Stimulated activated naive CD4-positive, alpha-beta T cell (primary cell): ENCODE data around the gene SIPA1L3.
A peak's percentile ranks its signal among the peaks of the same experiment; 100 is the strongest.

Experiments
- DNase-seq, 6 experiments: peaks; one replicate each; lab custom pipeline; 2025; lab: John Stamatoyannopoulos, UW

The SIPA1L3 gene

GRCh38 chr19:37977391-37977790 is 70.4 kb downstream of the SIPA1L3 start:
- DNase-seq, result no peak

- no peak for DNase-seq
These were observed 71.0 kb downstream of the SIPA1L3 start for GRCh38 chr19:37977992-37978391.

DNA sequence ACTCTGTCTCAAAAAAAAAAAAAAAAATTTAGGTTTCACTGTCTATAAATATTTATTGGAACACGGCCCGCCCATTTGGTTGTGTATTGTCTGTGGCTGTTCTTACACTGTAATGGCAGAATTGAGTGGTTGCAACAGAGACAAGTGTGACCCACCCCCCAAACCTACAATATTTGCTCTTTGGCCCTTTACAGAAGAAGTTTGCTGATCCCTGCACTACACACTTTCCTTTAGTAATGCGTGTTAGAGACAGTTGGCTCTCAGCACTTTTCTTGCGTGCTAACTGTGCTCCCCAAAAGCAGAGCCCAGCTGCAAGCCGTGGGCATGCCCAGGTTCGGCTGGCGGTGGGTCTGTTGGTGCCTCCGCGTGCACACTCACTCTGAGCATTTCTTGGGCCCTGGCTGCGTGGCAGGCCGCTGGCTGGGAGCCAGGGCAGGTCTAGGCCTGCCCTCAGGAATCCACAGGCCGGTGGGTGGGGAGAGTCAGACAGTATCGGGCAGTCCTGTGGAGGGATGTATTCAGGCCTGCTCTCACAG is 72.6 kb downstream of the SIPA1L3 start:
- DNase-seq, result no peak

DNA sequence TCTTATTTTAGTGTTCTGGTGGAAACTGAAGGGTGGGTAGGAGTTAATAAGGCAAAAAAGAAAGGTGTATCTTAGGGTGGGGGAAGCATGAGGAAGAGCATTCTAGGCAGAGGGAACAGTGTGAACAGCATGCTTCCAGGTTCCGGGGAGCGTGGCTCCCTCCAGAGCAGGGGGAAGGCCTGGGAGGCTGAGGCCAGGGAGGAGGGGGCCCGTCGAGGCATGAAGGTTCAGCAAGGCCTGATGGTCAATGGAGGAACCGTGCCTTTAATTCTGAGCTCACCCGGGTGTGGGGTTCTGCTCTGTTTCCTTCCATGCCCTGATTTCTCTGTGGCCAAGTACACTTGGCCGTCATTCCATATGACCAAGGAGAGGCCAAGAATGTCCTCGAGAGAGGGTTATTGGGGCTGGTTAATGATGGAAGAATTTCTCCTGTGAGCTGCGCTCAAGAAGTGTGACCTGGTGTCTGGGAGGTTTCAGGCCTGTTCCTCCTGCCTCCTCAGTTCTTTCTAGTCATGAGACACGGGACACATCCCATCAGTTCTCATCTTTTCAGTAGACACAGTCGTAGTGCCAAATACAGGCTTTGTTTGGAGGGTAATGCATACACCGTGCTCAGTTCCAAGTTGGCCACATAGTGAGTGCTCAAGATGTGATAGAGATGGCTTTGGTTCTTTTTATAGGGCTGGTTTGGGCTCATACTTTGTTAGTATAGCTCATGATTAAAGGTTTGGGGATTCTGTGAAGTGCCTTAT is 73.6 kb downstream of the SIPA1L3 start:
- no peak for DNase-seq

GRCh38 chr19:37981785-37982475 is 74.9 kb downstream of the SIPA1L3 start:
- no peak for DNase-seq

- DNase-seq, result no peak
These were observed 75.6 kb downstream of the SIPA1L3 start for GRCh38 chr19:37982655-37983054.

- no peak for DNase-seq
These were observed 76.1 kb downstream of the SIPA1L3 start for GRCh38 chr19:37983153-37983552.

- DNase-seq, result no peak
These were observed 76.9 kb downstream of the SIPA1L3 start for GRCh38 chr19:37983916-37984315.

- DNase-seq, result peak in 1 of 6 experiments; percentile 6
These were observed 79.2 kb downstream of the SIPA1L3 start for GRCh38 chr19:37986048-37986750.

DNA sequence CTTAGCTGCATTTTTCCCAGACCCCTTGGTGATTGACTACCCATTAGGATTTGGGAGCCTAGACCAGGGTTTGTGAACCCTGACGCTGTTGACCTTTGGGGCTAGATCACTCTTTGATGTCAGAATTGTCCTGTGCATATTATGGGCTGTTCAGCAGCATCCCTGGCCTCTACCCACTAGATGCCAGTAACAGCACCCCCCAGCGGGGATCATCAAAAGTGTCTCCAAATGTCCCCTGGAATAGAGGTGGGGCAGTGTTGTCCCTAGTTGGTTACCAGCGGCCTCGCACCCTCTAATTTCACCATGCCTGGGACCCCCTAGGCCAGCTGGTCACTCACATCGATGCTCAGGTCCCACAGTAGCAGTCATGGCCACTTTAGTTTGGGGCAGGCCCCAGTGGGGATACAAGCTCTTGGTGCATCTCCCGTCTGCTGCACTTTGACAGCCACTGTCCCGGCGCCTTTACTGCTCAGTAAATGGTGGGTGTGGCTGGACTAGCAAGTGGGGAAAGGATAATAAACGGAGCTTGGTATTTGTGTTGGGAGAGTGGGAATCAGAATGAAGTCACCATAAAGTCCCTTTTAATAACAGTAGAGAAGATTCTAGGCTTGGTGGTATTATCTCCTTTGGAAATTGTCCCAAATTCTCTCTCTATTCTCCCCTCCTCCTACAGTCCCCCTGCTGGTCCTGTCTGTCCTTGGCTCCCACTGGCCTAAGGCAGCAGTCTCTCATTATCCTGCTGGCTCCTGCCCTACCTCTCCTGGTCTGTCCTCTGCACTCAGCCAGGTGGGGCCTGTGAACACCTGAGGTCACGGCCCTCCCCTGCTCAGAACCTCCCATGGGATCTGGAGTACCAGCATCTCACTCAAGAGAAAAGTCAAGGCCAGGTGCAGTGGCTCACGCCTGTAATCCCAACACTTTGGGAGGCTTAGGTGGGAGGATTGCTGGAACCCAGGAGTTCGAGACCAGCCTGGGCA is 80.6 kb downstream of the SIPA1L3 start:
- no peak for DNase-seq

- DNase-seq, result no peak
These were observed 82.0 kb downstream of the SIPA1L3 start for GRCh38 chr19:37988758-37989635.

GRCh38 chr19:37989855-37990254 is 82.8 kb downstream of the SIPA1L3 start:
- DNase-seq, result no peak

DNA sequence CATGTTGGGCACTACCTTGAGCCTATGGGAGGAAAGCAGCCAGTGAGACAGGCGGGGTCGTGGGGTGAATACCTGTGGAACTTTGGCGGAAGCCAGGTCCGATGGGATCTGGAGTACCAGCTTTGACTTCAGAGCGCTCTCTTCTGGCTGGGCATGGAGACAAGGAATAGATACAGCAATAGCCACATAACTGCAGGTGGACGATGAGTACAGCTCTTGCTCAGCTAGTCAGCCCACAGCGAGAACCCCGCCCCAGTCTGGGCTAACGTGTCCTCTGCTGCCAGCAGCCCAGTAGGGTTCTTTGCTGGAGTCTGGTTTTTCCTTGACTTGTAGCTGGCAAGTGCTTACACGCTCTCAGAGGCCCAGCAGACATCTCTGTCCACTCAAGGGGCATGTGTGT is 83.4 kb downstream of the SIPA1L3 start:
- DNase-seq, result no peak

DNA sequence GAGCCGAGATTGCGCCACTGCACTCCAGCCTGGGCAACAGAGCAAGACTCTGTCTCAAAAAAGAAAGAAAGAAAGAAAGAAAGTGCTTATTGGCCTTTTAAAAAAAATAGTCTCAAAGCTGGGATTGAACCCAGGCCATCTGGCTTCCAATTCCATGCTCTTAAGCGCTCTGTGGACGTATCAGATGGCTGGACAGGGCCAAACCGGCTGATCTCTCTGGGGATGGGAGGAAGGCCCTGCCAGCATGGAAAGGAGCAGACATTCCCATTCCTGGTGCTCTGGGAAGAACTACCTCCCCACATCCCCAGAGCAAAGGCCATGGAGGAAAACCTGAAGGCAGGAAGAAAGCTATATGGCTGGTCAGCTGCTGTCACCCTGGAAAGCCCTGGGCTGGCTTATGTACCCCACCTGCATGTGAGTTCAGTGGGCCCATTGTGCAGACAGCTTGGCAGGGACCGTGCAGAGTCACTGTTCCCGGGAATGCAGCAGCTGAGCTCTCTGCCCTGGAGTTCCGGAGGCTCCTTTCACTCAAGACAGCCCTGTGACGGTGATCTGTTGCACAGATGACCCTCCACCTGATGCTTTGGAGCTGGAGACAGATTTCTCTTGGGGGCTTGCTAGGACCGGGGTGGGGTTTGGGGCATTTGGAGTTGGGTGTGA is 84.3 kb downstream of the SIPA1L3 start:
- DNase-seq, result no peak

- no peak for DNase-seq
These were observed 84.8 kb downstream of the SIPA1L3 start for GRCh38 chr19:37991841-37992248.

GRCh38 chr19:37992761-37993160 is 85.8 kb downstream of the SIPA1L3 start:
- DNase-seq, result no peak

DNA sequence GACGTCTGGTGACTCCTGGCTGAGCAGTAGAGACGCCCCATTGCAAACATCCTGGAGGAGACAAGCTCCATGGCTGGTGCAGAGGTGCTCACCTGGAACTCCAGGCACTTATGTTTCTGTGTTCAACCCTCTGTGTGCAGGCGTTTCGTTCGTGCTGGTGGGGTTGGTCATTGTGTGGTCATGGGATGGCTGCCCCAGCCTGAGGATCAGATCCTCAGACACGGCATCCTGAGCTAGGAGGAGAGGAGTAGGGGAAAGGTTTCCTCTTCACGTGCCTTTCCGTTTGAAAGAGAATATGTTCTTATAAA is 87.8 kb downstream of the SIPA1L3 start:
- no peak for DNase-seq

GRCh38 chr19:37995346-37995745 is 88.3 kb downstream of the SIPA1L3 start:
- DNase-seq, result no peak

- no peak for DNase-seq
These were observed 90.9 kb downstream of the SIPA1L3 start for GRCh38 chr19:37997911-37998344.

DNA sequence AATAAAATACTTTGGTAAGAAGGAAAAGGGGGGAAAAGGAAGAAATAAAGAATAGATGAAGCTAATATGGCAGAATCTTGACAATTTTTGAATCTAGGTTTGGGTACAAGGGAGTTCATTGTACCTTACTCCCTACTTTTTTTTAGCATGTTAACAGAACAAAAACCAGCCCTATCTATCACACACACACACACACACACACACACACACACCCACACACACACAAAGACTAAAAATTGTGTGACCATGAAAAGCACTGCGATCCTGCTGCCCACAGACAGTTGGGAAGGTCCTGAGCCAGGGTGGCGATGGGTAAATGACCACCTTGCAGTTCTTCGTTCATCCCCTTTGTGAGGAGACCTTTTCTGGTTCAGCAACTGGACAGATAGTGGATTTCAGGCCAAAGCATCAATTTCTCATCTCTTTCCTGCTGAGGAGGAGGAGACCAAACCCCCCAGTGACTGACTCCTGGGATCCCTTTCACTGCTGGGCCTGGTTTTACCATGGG is 91.8 kb downstream of the SIPA1L3 start:
- DNase-seq, result no peak
